ENCODE results near the gene SUPT6H. TPM values are rescaled to one million over a fixed set of nuclear protein-coding genes. Genes with fewer than 3 reads are reported as not detected.

SUPT6H gene
- polyA plus RNA-seq, 1 of the 3 experiments (the other 2 are of a cell fraction): 26.9 TPM

DNA sequence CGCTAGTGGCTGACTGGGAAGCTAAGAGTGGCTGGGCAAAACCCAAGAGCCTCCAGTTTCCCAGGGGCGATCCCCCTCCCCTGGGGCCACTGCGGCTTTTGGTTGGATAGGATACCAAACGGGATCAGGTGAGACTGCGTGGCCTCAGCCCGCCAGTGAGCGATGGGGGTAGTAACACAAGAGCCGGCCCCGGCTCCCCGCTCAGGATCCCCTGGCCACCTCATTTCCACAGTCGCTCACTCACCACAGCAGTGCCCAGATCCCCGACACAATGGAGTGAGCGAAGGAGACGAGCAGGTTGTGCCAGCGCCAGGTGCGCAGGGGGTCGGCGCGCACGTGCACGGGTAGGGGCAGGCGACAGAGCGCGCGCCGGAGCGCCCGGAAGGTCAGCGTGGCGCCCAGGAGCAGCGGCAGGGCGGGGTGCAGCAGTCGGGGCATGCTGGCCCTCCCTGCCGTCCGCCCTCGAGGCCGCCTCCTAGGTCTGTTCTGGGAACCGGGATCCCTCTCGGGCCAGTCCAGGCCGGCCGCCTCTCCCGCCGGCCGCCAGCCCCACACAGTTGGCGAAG, 63.7 kb downstream of the SUPT6H start:
- no peak for DNase-seq
- peaks cover 26% of the 10 kb centered on the region for H3K79me2 ChIP-seq (ENCODE audit: insufficient read depth)
- 0 out of 2 replicates have a peak overlapping the region, but pooled peaks have one; percentile 11 for H2AFZ ChIP-seq (ENCODE audit: low read depth)
- peak overlapping the region; percentile 99 for H3K4me2 ChIP-seq
- peaks cover 16 to 42% of the 10 kb centered on the region in 2 experiments for H3K4me1 ChIP-seq (ENCODE audit: control insufficient read depth in 1 of 2, insufficient read depth in 2 of 2, low read depth in 1 of 2, low read length in 1 of 2)
- H3K9me3 ChIP-seq: no peaks in the 10 kb centered on the region
- peaks cover 35% of the 10 kb centered on the region for H4K20me1 ChIP-seq (ENCODE audit: insufficient read depth)
- ChIA-PET CTCF (interaction anchor here (0.8 to 11.1 kb wide), 30 partner anchors 9 to 565 kb away, joined by 3 to 612 read pairs (median 8); partner anchors contain the start of genes BLTP2, DHRS13, FLOT2 and PHF12), POLR2A (interaction anchor here (1.0 to 4.5 kb wide), 6 partner anchors 18 to 240 kb away, joined by 3 to 90 read pairs (median 8); partner anchors contain the start of gene TRAF4)
- H3K27me3 ChIP-seq (ENCODE audit: insufficient read depth): no peaks in the 10 kb centered on the region
- peaks cover 71% of the 10 kb centered on the region for H3F3A ChIP-seq (replicated peaks; ENCODE audit: insufficient read depth)
- peaks cover 35 to 37% of the 10 kb centered on the region in 2 experiments for H3K36me3 ChIP-seq (replicated peaks in 1 of 2; ENCODE audit: control insufficient read depth in 1 of 2, insufficient read depth in 2 of 2, low read length in 1 of 2)
- WGBS (ENCODE audit: low lambda C conversion rate): 6% methylated on average over 9 of the region's 45 CpGs
- no peaks in the 10 kb centered on the region for H3K9me2 ChIP-seq
- TF ChIP-seq, protein P1, sequence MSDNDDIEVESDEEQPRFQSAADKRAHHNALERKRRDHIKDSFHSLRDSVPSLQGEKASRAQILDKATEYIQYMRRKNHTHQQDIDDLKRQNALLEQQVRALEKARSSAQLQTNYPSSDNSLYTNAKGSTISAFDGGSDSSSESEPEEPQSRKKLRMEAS (IDR thresholded peaks at IDR 0.05; ENCODE audit: low read depth): peak; percentile 60; the same call in 1 of the 2 replicates
- TF ChIP-seq TAF1 (IDR thresholded peaks at IDR 0.05; ENCODE audit: borderline replicate concordance, low read depth, low read length): peak; percentile 62
- peak; percentile 71 for TF ChIP-seq MXI1 (IDR thresholded peaks at IDR 0.05; ENCODE audit: low read depth, low read length)
- TF ChIP-seq SIN3A (IDR thresholded peaks at IDR 0.05; ENCODE audit: borderline replicate concordance, low read depth, low read length): peak; percentile 43; the same call in 1 of the 2 replicates
- TF ChIP-seq, protein P2, sequence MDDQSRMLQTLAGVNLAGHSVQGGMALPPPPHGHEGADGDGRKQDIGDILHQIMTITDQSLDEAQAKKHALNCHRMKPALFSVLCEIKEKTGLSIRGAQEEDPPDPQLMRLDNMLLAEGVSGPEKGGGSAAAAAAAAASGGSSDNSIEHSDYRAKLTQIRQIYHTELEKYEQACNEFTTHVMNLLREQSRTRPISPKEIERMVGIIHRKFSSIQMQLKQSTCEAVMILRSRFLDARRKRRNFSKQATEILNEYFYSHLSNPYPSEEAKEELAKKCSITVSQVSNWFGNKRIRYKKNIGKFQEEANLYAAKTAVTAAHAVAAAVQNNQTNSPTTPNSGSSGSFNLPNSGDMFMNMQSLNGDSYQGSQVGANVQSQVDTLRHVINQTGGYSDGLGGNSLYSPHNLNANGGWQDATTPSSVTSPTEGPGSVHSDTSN (IDR thresholded peaks at IDR 0.05): peak; percentile 3
- TF ChIP-seq RXRA (IDR thresholded peaks at IDR 0.05; ENCODE audit: borderline replicate concordance, low read depth): no peak; the same call in 1 of the 2 replicates
- TF ChIP-seq NRF1 (IDR thresholded peaks at IDR 0.05; ENCODE audit: low read depth, low read length): peak; percentile 23; the same call in 1 of the 2 replicates
- no peak for TF ChIP-seq YY1 (IDR thresholded peaks at IDR 0.05; ENCODE audit: low read depth)
- TF ChIP-seq JUND (IDR thresholded peaks at IDR 0.05): 0 out of 2 replicates have a peak, but pooled peaks have one; percentile 18
- peak; percentile 27 for TF ChIP-seq POLR2AphosphoS5 (IDR thresholded peaks at IDR 0.05; ENCODE audit: low read depth, low read length)
- no peak for TF ChIP-seq SMC3 (IDR thresholded peaks at IDR 0.05; ENCODE audit: low read depth, low read length)
- TF ChIP-seq TCF12 (IDR thresholded peaks at IDR 0.05): no peak
- peak overlapping the region; percentile 54 to 67 for H3K4me3 ChIP-seq (ENCODE audit: low read depth in 2 of 2, low read length in 1 of 2)
- H3K27ac ChIP-seq (ENCODE audit: low read depth in 2 of 2, low read length in 1 of 2): peak overlapping the region; percentile 72 to 88
- H3K9ac ChIP-seq: peak overlapping the region; percentile 71; the same call in 1 of the 2 replicates

GRCh38 chr17:28726226-28726626, 64.2 kb downstream of the SUPT6H start, which contains the start of gene TLCD1:
TLCD1 (minus strand) TSS chr17:28726233; CDS start chr17:28726097, 136 bp downstream.
- Histone ChIP-seq H3K9me3 (no peaks in the 10 kb centered on the region), H3K4me2 (peak within 1 kb of the TSS; percentile 99), H4K20me1 (ENCODE audit: insufficient read depth) (peaks cover 30% of the 10 kb centered on the region), H3K9ac (peak within 1 kb of the TSS; percentile 90), H3K9me2 (no peaks in the 10 kb centered on the region), H2AFZ (ENCODE audit: low read depth) (peak within 1 kb of the TSS; percentile 81; the same call in 1 of the 2 replicates), H3K4me1 (ENCODE audit: control insufficient read depth in 1 of 2, insufficient read depth in 2 of 2, low read depth in 1 of 2, low read length in 1 of 2) (peaks cover 16 to 42% of the 10 kb centered on the region in 2 experiments), H3K27ac (ENCODE audit: low read depth in 2 of 2, low read length in 1 of 2) (peak within 1 kb of the TSS; percentile 88 to 97), H3K36me3 (replicated peaks in 1 of 2; ENCODE audit: control insufficient read depth in 1 of 2, insufficient read depth in 2 of 2, low read length in 1 of 2) (peaks cover 30 to 34% of the 10 kb centered on the region in 2 experiments), H3K79me2 (ENCODE audit: insufficient read depth) (peaks cover 21% of the 10 kb centered on the region), H3K4me3 (ENCODE audit: low read depth in 2 of 2, low read length in 1 of 2) (peak within 1 kb of the TSS; percentile 62 to 81), H3F3A (replicated peaks; ENCODE audit: insufficient read depth) (peaks cover 66% of the 10 kb centered on the region), H3K27me3 (ENCODE audit: insufficient read depth) (no peaks in the 10 kb centered on the region)
- CTCF ChIA-PET: interaction anchor here (0.5 to 11.1 kb wide), 55 partner anchors 9 to 565 kb away, joined by 3 to 612 read pairs (median 6); partner anchors contain the start of genes BLTP2, DHRS13, FAM222B and FLOT2
- peak; percentile 92 for DNase-seq
- 0% methylated on average over 7 of the region's 49 CpGs for WGBS (ENCODE audit: low lambda C conversion rate)
- TF ChIP-seq CHD2 (IDR thresholded peaks at IDR 0.05; ENCODE audit: low read length, partially characterized antibody) (peak; percentile 61), ZBTB33 (IDR thresholded peaks at IDR 0.05; ENCODE audit: borderline replicate concordance, low read depth) (peak; percentile 79; the same call in 1 of the 2 replicates), POLR2AphosphoS5 (IDR thresholded peaks at IDR 0.05; ENCODE audit: low read depth, low read length) (0 out of 2 replicates have a peak, but pooled peaks have one; percentile 2)
- TF ChIP-seq, protein P3, sequence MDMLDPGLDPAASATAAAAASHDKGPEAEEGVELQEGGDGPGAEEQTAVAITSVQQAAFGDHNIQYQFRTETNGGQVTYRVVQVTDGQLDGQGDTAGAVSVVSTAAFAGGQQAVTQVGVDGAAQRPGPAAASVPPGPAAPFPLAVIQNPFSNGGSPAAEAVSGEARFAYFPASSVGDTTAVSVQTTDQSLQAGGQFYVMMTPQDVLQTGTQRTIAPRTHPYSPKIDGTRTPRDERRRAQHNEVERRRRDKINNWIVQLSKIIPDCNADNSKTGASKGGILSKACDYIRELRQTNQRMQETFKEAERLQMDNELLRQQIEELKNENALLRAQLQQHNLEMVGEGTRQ (IDR thresholded peaks at IDR 0.05; ENCODE audit: borderline replicate concordance, low read depth, low read length): no peak
- POLR2A ChIA-PET: interaction anchor here (0.7 to 4.5 kb wide), 8 partner anchors 16 to 239 kb away, joined by 3 to 90 read pairs (median 8); partner anchors contain the start of genes PROCA1 and TRAF4
